HG03175 (cell line): ENCODE results near the gene CBLB.
A peak's percentile ranks its signal among the peaks of the same experiment; 100 is the strongest.

Experiments
- ATAC-seq: cut with Tn5 transposase; IDR thresholded peaks from one replicate; pipeline ENCODE4 v1.9.1; 2021; ENCODE audit warnings: mild to moderate bottlenecking, moderate library complexity; ENCODE audit not compliant: unreplicated experiment

Gene CBLB

GRCh38 chr3:105868742-105869530 lies at the start of gene CBLB:
Gene CBLB (minus strand): TSS chr3:105869012. CDS start chr3:105867577, 1,435 bp downstream.
- peak; percentile 81 for ATAC-seq

GRCh38 chr3:105916767-105917166 lies 48.0 kb upstream of the CBLB start:
- ATAC-seq: no peak

DNA sequence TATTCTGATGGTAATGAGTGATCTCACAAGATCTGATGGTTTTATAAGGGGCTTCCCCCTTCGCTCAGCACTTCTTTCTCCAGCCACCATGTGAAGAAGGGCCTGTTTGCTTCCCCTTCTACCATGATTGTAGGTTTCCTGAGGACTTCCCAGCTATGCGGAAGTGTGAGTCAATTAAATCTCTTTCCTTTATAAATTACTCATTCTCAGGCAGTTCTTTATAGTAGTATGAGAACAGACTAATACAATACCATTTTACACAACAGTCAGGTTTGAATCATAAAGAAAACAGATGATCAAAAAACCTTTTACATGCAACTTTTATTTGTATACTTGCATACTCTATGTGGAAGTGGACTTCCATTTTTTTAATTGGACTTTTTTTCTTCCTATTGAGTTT lies 46.7 kb upstream of the CBLB start:
- no peak for ATAC-seq

- ATAC-seq: no peak
Measured at GRCh38 chr3:105913616-105914015, 44.8 kb upstream of the CBLB start.

- no peak for ATAC-seq
Measured at GRCh38 chr3:105912891-105913290, 44.1 kb upstream of the CBLB start.

GRCh38 chr3:105911496-105911895 lies 42.7 kb upstream of the CBLB start:
- no peak for ATAC-seq

- peak; percentile 55 for ATAC-seq
Measured at GRCh38 chr3:105907777-105908176, 39.0 kb upstream of the CBLB start.

GRCh38 chr3:105906836-105907235 lies 38.0 kb upstream of the CBLB start:
- ATAC-seq: no peak

DNA sequence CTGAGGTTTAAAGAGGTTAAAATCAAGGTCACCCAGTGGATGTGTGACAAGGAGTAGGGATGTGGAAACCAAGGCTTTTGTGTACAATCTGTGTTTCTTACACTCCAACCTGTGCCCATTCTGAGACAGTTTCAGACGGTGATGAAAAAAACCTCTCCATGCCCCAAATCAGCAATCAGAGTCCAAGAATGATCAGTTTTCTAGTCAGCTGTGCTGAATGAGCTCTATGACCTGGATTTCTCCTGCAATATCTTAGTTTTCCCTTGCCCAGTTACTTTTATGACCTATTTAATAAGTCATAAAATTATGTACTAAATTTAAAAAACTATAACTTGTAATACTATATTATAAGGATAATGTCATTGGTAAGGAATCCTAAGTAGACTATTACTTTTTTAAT lies 37.5 kb upstream of the CBLB start:
- ATAC-seq: no peak

DNA sequence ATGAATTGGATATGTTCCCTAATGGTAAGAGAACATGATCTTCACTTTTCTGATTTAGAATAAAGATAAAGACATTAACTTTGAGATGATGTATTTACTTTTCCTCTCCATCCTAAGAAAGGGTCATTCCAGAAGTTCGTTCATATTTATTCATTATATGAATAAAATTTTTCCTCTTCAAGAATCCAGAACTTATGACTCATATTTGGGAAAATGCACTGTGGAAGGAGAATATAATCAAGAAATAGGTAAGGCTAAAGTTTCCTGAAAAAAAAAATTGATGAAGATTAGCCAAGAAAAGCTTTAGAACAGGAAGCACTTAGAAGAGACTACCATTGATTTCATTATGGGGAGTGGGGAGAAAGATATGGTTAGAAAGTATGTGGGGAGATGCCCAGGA lies 36.5 kb upstream of the CBLB start:
- no peak for ATAC-seq

DNA sequence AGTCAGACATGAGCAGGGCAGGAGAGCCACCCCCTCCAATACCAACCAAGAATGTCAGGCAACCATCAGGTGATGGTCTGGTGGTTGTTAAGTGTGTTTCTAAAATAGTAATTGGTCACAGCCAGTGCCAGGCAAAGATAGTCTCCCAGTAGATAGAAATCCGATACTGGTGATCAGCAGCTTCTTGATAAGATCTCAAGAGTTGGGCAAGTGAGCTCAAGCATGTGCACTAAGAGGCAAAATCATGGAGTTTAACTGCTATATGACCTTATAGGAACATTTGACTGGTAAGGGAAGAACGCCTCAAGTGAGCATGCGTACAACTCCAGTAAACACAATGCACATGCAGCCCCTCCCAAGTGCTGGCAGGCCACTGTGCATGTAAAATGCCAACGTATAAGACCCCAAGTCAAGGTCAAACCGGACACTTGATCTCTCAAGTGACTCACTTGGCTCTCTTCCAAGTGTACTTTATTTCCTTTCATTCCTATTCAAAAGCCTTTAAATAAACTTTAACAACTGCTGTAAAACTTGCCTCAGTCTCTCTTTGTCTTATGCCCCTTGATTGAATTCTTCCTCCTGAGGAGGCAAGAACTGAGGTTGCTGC lies 36.0 kb upstream of the CBLB start:
- no peak for ATAC-seq

DNA sequence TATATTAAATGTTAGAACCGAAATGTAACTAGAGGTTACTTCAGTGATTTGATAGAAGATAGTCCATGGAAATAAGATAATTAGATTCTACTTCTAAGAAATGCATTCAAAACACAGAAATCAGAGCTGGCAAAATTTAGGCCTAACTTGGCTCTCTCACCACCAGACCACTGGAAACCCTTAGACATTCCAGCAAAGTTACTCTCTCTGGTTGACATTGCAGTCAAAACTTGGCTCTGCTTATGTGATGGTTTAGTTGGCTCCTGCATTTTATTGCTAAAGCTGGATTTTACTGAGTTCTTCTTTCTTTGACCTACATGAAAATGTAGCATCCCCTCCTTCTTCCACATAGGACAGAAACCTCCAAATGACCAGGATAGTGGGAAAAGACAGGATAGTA lies 35.4 kb upstream of the CBLB start:
- ATAC-seq: no peak

GRCh38 chr3:105899516-105899915 lies 30.7 kb upstream of the CBLB start:
- no peak for ATAC-seq

DNA sequence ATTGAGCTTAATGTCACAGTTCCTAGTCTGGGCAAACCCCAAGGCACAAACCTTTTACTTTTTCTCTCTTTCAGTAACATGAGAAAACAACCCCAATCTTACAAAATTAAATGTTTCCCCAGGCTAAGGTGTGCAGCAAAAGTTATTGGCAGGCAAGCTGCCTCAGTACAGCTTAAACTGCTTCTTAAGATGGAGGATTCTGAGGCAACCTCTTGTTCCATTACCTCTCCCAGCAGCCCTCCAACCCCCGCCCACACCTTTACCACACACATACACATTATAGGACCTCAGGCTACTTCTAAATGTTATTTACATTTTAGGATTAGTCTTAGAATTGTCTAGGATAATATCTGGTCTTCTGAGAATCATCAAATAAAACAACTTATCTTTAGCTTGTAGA lies 22.3 kb upstream of the CBLB start:
- no peak for ATAC-seq

DNA sequence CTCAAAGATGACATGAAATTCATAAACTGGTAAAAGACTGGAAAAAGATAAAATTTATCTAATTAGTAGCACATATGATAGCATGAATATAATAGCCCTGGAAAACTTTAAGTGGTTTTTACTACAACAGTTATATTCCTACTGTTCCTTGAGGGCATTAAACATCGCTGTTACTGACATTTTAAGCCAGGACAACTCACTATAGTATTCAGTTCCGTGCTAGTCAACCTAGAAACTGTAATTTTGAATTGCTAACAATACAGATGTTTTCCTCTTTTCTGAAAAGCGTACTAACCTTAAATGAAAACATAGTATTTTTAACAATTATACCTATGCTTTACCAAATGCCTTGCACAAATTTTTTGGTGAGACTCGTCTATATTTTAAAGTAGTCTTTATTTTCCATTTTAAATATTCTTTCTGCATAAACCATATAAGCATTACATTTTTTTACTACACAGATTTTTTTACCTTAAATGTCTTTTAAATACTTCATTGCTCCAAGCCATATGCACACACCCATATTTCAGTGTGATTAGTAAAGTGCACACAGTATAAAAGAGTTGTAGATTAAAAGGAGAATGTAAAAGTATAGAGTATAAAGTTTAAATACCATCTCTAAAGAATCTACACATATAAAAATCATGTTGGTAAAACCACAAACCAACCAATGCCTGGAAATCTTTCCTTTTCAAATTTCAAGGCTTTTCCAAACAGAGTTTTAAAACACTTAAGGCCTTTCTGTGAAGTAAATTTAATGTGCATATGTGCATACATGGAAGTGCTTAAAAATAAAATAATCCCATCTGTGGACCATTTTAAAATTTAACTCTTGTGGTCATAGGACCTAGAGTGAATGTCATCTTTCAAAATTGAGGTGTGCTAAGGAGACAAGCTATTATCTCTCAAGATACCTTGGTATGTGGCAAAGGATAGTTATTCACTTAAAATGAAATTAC lies 20.1 kb upstream of the CBLB start:
- no peak for ATAC-seq

GRCh38 chr3:105885256-105885655 lies 16.4 kb upstream of the CBLB start:
- ATAC-seq: no peak

- no peak for ATAC-seq
Measured at GRCh38 chr3:105883798-105884377, 15.1 kb upstream of the CBLB start.

GRCh38 chr3:105880681-105881290 lies 12.0 kb upstream of the CBLB start:
- no peak for ATAC-seq

DNA sequence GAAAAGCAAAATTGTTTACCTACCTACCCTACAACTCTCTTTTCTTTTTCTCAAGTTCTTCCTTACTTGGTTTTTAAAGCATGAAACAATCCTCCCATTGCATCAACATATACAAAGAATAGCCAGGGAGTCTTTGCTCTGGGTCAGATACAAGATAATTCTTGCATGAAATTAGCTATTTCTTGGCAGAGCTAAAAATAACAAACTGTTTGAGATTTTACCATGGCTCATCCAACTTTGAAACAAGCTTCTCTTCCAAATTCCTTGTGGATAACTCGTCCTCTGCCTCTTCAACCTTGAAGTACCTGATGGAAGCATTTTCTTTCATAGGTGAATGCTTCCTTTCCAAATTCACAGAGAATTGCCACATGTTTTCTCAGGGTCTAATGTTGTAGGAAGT lies 9.2 kb upstream of the CBLB start:
- no peak for ATAC-seq

- ATAC-seq: no peak
Measured at GRCh38 chr3:105877336-105877910, 8.6 kb upstream of the CBLB start.
